HG02571 (cell line): ENCODE data around the gene ETV3.
A peak's percentile ranks its signal among the peaks of the same experiment; 100 is the strongest.

Source experiments
- ATAC-seq: cut with Tn5 transposase; IDR thresholded peaks from one replicate; pipeline ENCODE4 v1.9.1; 2021; ENCODE audit warnings: mild to moderate bottlenecking, moderate library complexity; ENCODE audit not compliant: unreplicated experiment

ETV3 gene

DNA sequence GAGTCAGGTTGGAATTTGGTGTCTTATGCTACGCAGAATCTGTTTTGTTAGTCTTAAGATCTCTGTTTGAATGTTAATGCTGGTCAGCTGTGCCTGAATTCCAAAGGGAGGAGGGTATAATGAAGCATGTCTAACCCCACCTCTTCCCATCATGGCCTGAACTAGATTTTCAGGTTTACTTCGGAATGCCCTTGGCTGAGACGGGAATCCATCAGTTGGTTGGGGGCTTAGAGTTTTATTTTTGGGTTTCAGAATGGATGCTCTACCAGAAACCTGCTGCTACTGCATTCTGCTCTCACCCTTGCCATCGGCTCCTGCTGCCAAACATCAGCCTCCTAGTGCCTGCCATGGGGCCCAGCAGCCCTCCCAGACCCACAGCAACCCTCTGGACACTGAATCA is 24.1 kb upstream of the ETV3 start:
- ATAC-seq = no peak

DNA sequence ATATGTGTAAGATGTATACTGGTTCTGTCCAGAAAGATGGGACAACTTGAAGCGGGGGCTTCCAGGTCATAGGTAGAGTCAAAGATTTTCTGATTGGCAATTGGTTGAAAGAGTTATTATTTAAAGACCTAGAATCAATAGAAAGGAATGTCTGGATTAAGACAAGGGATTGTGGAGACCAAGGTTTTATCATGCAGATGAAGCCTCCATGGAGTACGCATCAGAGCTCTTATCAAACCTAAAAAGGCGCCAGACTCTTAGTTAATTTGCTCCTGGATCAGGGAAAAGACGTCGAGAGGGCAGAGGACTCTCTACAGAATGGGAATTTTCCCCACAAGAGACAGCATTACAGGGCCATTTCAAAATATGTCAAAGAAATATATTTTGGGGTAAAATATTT is 23.7 kb upstream of the ETV3 start:
- no peak for ATAC-seq

DNA sequence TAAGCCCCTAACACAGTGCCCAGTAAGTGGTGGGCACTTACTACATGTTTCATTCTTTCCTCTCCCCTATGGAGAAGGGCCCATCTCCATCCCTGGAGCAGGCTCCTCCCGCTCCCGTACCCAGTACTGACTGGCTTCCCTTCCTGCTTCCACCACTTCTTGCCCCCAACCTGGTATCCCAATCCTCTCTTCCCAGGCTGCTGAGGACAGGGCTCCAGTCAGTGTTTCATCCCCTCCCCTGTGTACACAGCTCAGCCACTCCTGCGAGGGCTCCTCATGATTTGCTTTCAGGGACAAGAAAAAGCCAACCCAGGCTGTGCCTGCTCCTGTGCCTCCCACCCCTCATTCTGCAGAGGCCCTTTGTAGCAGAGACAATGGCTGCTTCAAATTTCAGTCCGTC is 20.8 kb upstream of the ETV3 start:
- no peak for ATAC-seq

DNA sequence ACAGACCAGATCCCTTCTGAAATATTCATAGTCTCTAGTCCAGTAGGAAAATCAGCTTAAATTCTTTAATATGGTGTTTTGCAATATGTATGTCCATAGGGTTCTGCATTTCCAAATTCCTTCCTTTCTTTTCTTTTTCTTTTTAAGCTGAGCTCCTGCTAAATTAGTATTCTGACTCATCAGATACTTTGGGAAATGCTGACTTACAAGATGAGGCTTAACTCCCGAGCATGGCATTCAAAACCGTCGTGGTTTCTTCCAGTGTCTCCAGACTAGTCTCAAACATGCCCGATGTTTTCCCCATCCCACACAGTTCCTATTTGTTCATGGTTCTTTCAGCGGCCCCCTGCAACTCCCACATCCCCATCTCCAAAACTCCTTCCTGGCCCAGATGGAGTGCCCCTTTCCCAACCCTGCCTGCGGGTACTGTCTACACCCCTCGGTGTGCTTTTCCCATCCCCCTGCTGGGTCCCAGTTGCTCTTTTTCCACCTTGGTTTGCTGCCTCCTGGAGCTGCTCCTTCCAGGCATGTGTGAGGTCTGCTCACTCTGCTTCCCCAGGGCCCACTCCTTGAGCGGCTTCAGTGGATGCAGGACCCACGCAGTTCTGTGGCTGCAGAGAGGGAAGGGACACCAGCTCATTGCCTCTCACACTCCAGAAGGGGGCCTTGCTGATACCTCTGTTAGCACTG is 19.5 kb upstream of the ETV3 start:
- ATAC-seq = no peak

GRCh38 chr1:157156058-157156541 is 17.9 kb upstream of the ETV3 start:
- peak; percentile 62 for ATAC-seq

DNA sequence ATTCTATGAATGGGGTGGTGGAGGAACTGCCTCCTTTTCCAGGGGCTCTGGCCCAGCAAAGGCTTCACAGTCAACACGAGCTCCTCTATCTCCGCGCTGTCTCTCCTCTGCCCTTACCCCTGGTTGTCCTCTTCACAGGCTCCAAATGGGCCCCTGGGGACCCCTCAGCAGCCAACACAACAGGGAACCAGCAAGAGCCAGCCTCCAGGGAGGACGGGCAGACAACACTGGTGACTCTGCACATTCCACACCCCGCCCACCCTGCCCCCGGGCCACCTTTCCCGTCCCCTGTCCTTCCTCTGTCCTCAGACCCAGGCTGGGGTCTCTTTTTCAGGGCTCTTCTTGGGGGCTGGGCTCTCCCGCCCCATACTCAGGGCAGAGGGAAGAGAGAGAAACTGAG is 17.5 kb upstream of the ETV3 start:
- ATAC-seq = no peak

DNA sequence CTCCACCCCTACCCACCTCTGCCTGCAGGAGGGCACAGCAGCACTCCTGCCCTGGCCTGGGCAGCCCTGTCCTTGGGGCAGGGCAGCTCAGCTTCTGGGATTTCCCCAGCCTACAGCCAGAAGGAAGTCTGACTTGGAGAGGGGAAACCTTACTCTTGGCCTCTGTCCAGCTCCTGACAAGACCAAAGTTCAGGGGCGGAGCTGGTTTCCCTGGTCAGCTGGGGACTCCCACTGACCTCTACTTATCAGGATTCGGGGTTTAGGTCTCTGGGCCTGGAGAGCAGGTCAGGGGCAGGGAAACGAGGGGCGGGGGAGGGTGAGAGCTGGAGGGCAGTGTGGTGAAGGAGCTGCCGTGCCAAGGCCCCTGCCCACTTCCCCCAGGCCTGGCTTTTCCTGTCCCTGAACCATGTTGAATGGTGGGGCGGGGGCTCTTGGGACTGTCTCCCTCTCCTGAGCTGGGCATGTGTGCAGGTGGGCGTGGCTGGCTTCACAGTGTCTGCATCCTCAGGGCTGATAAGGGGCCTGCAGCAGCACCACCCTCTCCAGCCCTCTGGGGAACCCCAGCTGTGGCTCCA is 16.8 kb upstream of the ETV3 start:
- no peak for ATAC-seq

GRCh38 chr1:157154291-157154690 is 16.1 kb upstream of the ETV3 start:
- no peak for ATAC-seq

- no peak for ATAC-seq
Observed at GRCh38 chr1:157153746-157154145, 15.6 kb upstream of the ETV3 start.

GRCh38 chr1:157152510-157152909 is 14.3 kb upstream of the ETV3 start:
- ATAC-seq = no peak

DNA sequence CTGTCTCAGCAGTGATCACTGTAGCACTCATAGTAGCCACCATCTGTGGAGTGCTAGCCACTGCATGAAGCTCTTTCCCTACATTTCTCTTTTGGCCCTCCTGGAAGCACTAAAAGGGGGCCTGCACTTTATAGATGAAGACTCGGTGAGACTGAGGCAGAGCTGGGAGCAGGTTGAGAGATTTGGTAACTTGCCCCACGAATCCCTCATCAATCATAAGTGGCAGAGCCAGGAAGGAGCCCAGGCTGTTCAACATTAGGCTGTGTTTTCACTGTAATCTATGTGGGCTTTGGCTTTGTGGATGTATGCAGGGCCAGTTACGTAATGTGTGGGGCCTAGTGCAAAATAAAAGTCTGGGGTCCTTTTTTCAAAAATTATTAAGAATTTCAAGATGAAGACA is 13.3 kb upstream of the ETV3 start:
- no peak for ATAC-seq

DNA sequence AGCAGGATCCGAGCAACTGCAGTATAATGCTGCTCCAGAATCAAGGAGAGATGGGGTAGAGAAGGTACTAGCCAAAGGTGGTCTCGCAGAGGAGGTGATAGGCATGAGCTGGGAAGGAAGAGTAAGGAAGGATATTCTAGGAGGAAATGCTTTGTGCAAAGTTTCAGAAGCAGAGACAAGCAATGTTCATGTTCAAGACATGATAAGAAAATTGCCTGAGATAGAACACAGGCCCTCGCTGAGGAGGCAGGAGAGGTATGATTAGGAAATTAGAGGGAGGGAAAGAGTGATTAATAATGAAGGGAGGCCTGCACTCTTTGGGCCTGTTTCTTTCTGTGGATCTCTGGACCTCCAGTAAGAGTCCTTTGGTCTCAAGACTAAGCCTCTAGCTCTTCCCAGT is 12.9 kb upstream of the ETV3 start:
- no peak for ATAC-seq

GRCh38 chr1:157150631-157151030 is 12.4 kb upstream of the ETV3 start:
- no peak for ATAC-seq

- no peak for ATAC-seq
Observed at GRCh38 chr1:157147906-157148700, 9.9 kb upstream of the ETV3 start.

DNA sequence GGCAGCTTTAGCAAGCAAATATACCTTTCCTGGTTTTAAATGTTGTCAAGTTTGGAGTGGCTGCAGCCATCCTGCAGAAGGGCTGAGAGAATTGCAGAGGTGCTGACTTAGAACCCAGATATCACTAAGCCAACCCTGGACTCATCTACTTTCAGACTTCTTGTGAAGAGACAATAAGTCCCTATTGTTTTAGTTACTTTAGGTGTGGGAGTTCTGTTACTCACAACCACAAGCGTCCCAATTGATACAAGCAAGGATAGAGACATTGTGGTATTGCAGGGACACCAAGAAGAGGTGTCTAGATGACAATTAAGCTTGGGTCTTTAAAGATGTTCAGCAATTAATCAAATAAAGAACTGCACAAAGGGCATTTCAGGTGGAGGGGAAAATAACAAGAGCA is 8.8 kb upstream of the ETV3 start:
- no peak for ATAC-seq

DNA sequence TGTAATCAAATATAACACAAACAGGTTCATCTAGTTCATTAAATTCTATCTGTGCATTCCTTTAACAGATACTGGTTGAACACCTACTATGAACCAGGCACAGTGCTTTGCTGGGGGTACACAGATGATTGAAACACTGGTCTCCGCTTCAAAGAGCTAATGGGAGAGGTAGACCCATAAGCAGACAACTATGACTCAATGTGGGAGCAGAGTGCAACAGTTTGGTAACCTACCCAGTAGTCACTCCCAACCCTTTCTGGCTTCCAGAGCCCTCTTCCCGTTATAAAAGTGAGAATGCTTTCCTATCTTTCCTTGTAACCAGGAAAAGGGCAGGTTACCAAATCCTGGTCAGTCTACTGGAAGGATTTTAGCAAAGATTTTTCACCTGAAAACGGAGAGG is 8.0 kb upstream of the ETV3 start:
- no peak for ATAC-seq

DNA sequence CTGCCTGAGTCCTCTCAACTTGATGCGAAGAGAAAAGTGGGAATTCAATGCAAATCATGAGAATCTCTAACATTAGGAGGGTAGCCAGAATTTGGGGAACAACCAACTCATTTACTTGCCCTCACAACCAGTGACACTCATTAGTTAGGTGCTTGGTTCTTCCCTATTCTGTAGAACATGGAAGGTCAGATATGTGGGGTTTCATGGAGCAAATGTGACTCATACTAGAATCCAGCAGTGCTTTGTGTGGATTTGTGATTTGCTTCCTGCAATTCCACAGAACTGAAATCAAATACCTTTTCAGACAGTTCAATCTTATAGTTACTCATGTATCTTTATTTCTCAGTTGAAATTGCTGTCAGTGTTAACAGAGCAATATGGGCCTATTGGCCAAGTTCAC is 6.9 kb upstream of the ETV3 start:
- no peak for ATAC-seq

- ATAC-seq = no peak
Observed at GRCh38 chr1:157144509-157144908, 6.3 kb upstream of the ETV3 start.

DNA sequence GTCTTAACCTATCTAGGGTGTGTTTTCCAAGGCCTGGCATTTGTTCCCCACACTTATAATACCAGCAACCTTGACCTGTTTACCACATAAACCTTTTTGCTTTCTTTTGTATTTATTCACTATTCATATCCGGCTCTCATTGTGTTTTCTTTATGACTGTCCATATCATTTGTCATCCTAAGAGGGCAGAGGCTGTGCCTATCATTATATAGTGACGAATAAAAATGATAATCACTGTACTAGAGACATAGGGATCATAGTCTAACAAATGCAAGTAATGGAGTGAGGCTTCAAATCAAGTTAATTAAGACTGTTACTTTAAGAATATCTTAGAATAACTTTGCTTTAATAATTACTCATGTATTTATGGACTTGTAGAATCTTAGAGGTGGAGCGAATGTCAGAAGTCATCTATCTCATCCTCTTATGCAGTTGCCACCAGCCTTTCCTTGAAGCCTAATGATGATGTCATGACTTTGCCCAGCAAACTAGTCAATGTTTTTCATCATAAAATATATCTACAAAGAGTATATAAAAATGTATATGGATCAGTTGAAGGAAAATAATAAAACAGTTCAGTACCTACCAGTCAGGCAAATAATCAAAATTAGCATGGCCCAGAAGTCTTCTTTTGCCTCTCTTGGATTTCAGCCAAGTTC is 4.7 kb upstream of the ETV3 start:
- ATAC-seq = no peak

- no peak for ATAC-seq
Observed at GRCh38 chr1:157142201-157142600, 4.0 kb upstream of the ETV3 start.

GRCh38 chr1:157141212-157141855 is 3.1 kb upstream of the ETV3 start:
- no peak for ATAC-seq
